Measurements from ENCODE around the gene LYPD6B. TPM values are rescaled to one million over a fixed set of nuclear protein-coding genes. Genes with fewer than 3 reads are reported as not detected.

LYPD6B gene
- total RNA-seq, 1 donor: 2.5 TPM

- no peaks in the 10 kb centered on the region for H3K27me3 ChIP-seq (ENCODE audit: insufficient read depth, low read length)
- no peak for TF ChIP-seq CTCF (IDR thresholded peaks at IDR 0.05; ENCODE audit: extremely low read depth, low read depth, low read length)
- no peaks in the 10 kb centered on the region for H4K20me1 ChIP-seq (ENCODE audit: insufficient read depth, low read length)
- no peaks in the 10 kb centered on the region for H3K4me1 ChIP-seq (ENCODE audit: insufficient read depth, low read length)
- no peak overlapping the region for H3K27ac ChIP-seq (ENCODE audit: low read depth, low read length)
- no peak overlapping the region for H3K4me2 ChIP-seq (ENCODE audit: insufficient read depth, low read length)
- H3K36me3 ChIP-seq (ENCODE audit: insufficient read depth, low read length): no peaks in the 10 kb centered on the region
- no peak overlapping the region for H2AFZ ChIP-seq (ENCODE audit: low read length)
- H3K9me3 ChIP-seq (ENCODE audit: low read depth, low read length): no peaks in the 10 kb centered on the region
- DNase-seq (ENCODE audit: insufficient read length, low spot score, missing footprints): no peak
- no peaks in the 10 kb centered on the region for H3K79me2 ChIP-seq (ENCODE audit: insufficient read depth, low read length)
- no peak overlapping the region for H3K4me3 ChIP-seq (ENCODE audit: insufficient read depth, low read length)
These were observed 73.6 kb downstream of the LYPD6B start for GRCh38 chr2:149112068-149112467.

- Histone ChIP-seq H3K27me3 (ENCODE audit: insufficient read depth, low read length) (no peaks in the 10 kb centered on the region), H3K4me1 (ENCODE audit: insufficient read depth, low read length) (no peaks in the 10 kb centered on the region), H2AFZ (ENCODE audit: low read length) (no peak overlapping the region), H3K27ac (ENCODE audit: low read depth, low read length) (no peak overlapping the region), H3K4me3 (ENCODE audit: insufficient read depth, low read length) (no peak overlapping the region), H3K9me3 (ENCODE audit: low read depth, low read length) (no peaks in the 10 kb centered on the region), H3K79me2 (ENCODE audit: insufficient read depth, low read length) (no peaks in the 10 kb centered on the region), H3K36me3 (ENCODE audit: insufficient read depth, low read length) (no peaks in the 10 kb centered on the region), H3K4me2 (ENCODE audit: insufficient read depth, low read length) (no peak overlapping the region), H4K20me1 (ENCODE audit: insufficient read depth, low read length) (no peaks in the 10 kb centered on the region)
- no peak for TF ChIP-seq CTCF (IDR thresholded peaks at IDR 0.05; ENCODE audit: extremely low read depth, low read depth, low read length)
- DNase-seq (ENCODE audit: insufficient read length, low spot score, missing footprints): no peak
These were observed 74.2 kb downstream of the LYPD6B start for GRCh38 chr2:149112713-149113112.

- Histone ChIP-seq H3K79me2 (ENCODE audit: insufficient read depth, low read length) (no peaks in the 10 kb centered on the region), H3K4me2 (ENCODE audit: insufficient read depth, low read length) (no peak overlapping the region), H3K36me3 (ENCODE audit: insufficient read depth, low read length) (no peaks in the 10 kb centered on the region), H3K4me3 (ENCODE audit: insufficient read depth, low read length) (no peak overlapping the region), H2AFZ (ENCODE audit: low read length) (no peak overlapping the region), H3K27ac (ENCODE audit: low read depth, low read length) (no peak overlapping the region), H3K27me3 (ENCODE audit: insufficient read depth, low read length) (no peaks in the 10 kb centered on the region), H3K4me1 (ENCODE audit: insufficient read depth, low read length) (no peaks in the 10 kb centered on the region), H3K9me3 (ENCODE audit: low read depth, low read length) (no peaks in the 10 kb centered on the region), H4K20me1 (ENCODE audit: insufficient read depth, low read length) (no peaks in the 10 kb centered on the region)
- no peak for TF ChIP-seq CTCF (IDR thresholded peaks at IDR 0.05; ENCODE audit: extremely low read depth, low read depth, low read length)
- DNase-seq (ENCODE audit: insufficient read length, low spot score, missing footprints): no peak
These were observed 77.3 kb downstream of the LYPD6B start for GRCh38 chr2:149115781-149116180.

- Histone ChIP-seq H3K27me3 (ENCODE audit: insufficient read depth, low read length) (no peaks in the 10 kb centered on the region), H3K9me3 (ENCODE audit: low read depth, low read length) (no peaks in the 10 kb centered on the region), H3K4me2 (ENCODE audit: insufficient read depth, low read length) (no peak overlapping the region), H3K79me2 (ENCODE audit: insufficient read depth, low read length) (no peaks in the 10 kb centered on the region), H3K4me3 (ENCODE audit: insufficient read depth, low read length) (no peak overlapping the region), H4K20me1 (ENCODE audit: insufficient read depth, low read length) (no peaks in the 10 kb centered on the region), H3K36me3 (ENCODE audit: insufficient read depth, low read length) (no peaks in the 10 kb centered on the region), H2AFZ (ENCODE audit: low read length) (no peak overlapping the region), H3K4me1 (ENCODE audit: insufficient read depth, low read length) (no peaks in the 10 kb centered on the region), H3K27ac (ENCODE audit: low read depth, low read length) (no peak overlapping the region)
- no peak for TF ChIP-seq CTCF (IDR thresholded peaks at IDR 0.05; ENCODE audit: extremely low read depth, low read depth, low read length)
- no peak for DNase-seq (ENCODE audit: insufficient read length, low spot score, missing footprints)
These were observed 80.9 kb downstream of the LYPD6B start for GRCh38 chr2:149119368-149119767.

Measured in osteoblast (primary cell).